GM10248 (cell line): Measurements from ENCODE around the gene LRRC45.

Source experiments
- CTCF ChIA-PET: fragments of 300-600 bp; sonication (Branson Sonifier 250); formaldehyde crosslinking; extraction: SDS; loops from one replicate; lab custom pipeline; 2021; ENCODE audit warnings: antibody characterized with exemption; lab: Yijun Ruan, JAX
- POLR2A ChIA-PET: fragments of 350-650 bp; sonication (Branson Sonifier 250); formaldehyde crosslinking; extraction: SDS; loops from one replicate; lab custom pipeline; 2020; ENCODE audit warnings: antibody characterized with exemption; lab: Yijun Ruan, JAX
- DNase-seq: peaks from one replicate; pipeline ENCODE4 v3.0.0; 2012; ENCODE audit errors: extremely low spot score
- CTCF ChIP-seq: IDR thresholded peaks from 2 replicates; pipeline ENCODE4 v1.5.1; 2012; ENCODE audit warnings: mild to moderate bottlenecking, low read depth; ENCODE audit errors: extremely low read depth, missing control alignments, control extremely low read depth

The LRRC45 gene

GRCh38 chr17:82022981-82023446, at the start of gene LRRC45:
Gene LRRC45 (plus strand): TSS chr17:82023305. CDS start chr17:82023644, 339 bp downstream.
- no peak for TF ChIP-seq CTCF
- ChIA-PET POLR2A (interaction anchor here (0.5 to 1.8 kb wide), 4 partner anchors 15 to 441 kb away, joined by 3 to 14 read pairs (median 4); partner anchors contain the start of gene DCXR), CTCF (interaction anchor here (1.1 to 10.6 kb wide), 9 partner anchors 8 to 132 kb away, joined by 3 to 106 read pairs (median 7); partner anchors contain the start of genes DCXR, NOTUM and RAC3)
- peak; percentile 99 for DNase-seq

- no peak for DNase-seq
- POLR2A ChIA-PET: no interaction called here
- TF ChIP-seq CTCF: no peak
- CTCF ChIA-PET: interaction anchor here (2.3 kb wide), 1 partner anchor 13 kb away, joined by 12 read pairs; the partner anchor contains the start of gene NOTUM
Measured at GRCh38 chr17:81973432-81973831, 49.7 kb upstream of the LRRC45 start.

GRCh38 chr17:81976332-81977210, 46.5 kb upstream of the LRRC45 start:
- CTCF ChIA-PET: interaction anchor here (1.3 to 1.9 kb wide), 4 partner anchors 9 to 17 kb away, joined by 3 to 14 read pairs (median 5); no protein-coding TSS in a partner anchor
- no peak for TF ChIP-seq CTCF
- DNase-seq: no peak
- POLR2A ChIA-PET: interaction anchor here (1.1 kb wide), 1 partner anchor 9 kb away, joined by 6 read pairs; no protein-coding TSS in a partner anchor

GRCh38 chr17:81977211-81977808, 45.8 kb upstream of the LRRC45 start, which contains the start of gene ASPSCR1:
Gene ASPSCR1 (plus strand): TSS chr17:81977629. CDS start chr17:81977647, 18 bp downstream.
- peak; percentile 96 for DNase-seq
- no peak for TF ChIP-seq CTCF
- POLR2A ChIA-PET: interaction anchor here (1.1 kb wide), 1 partner anchor 10 kb away, joined by 6 read pairs; no protein-coding TSS in a partner anchor
- CTCF ChIA-PET: interaction anchor here (1.3 kb wide), 3 partner anchors 10 to 18 kb away, joined by 3 to 7 read pairs (median 3); no protein-coding TSS in a partner anchor

DNA sequence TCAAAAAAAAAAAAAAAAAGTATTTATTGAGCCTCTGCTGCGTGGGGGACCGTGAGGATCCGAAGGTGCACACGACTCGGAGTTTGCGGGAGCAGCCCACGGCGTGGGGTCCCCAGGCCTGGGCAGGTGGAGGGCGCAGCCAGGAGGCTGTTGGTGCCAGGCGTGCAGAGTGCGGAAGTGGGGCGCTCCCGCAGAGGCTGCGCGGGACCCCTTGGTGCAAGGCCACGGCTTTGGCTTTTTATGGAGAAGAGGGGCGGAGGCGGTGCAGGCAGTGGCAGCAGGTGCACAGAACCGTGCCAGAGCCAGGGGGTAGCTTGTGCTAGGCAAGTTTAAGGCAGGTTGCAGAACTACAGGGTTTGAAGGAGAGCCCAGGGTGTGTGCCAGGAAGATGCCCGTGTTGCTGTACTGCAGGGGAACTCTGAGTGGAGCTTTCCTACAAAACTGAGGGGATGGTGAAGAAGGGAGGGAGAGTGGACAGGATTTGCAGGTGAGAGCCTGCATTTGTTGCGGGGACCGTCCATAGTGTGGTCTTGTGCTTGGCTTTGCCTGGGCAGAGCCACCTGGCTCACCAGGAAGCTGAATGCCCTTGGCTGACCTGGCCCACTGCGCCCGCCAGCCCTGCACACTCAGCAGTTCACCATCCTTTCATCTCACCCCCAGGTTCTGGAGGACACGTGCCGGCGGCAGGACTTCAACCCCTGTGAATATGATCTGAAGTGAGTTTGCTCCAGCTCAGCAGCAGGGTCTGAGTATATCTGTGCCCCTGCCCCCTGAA, 44.4 kb upstream of the LRRC45 start:
- TF ChIP-seq CTCF: no peak
- no peak for DNase-seq
- CTCF ChIA-PET: interaction anchor here (1.2 to 3.4 kb wide), 2 partner anchors 19 to 59 kb away, joined by 3 to 18 read pairs; partner anchors contain the start of gene DCXR
- POLR2A ChIA-PET: no interaction called here
